Stimulated activated memory B cell treated with anti-CD40 and anti-IgM and Interleukin-4, amounts not matched to agents 10 μg/mL and 1 μg/mL and 100 μg/mL, for 72 hours (primary cell): ENCODE data around the gene EBF3.

Experiments
- ATAC-seq: fragments of 150-1000 bp; cut with Tn5 transposase; 2 replicates; pipeline ENCODE4 v1.10.0; 2021
- H3K27ac Mint-ChIP-seq: one replicate; pipeline ENCODE4 v1.8.0; 2022; ENCODE audit warnings: mild to moderate bottlenecking, mixed read lengths
- H3K27me3 Mint-ChIP-seq: one replicate; pipeline ENCODE4 v1.8.0; 2022; ENCODE audit warnings: mixed read lengths
- H3K36me3 Mint-ChIP-seq: one replicate; pipeline ENCODE4 v1.8.0; 2022; ENCODE audit warnings: mixed read lengths
- H3K4me1 Mint-ChIP-seq: one replicate; pipeline ENCODE4 v1.8.0; 2022; ENCODE audit warnings: mixed read lengths
- H3K4me3 Mint-ChIP-seq: one replicate; pipeline ENCODE4 v1.8.0; 2022; ENCODE audit warnings: mild to moderate bottlenecking, moderate library complexity, mixed read lengths
- H3K9me3 Mint-ChIP-seq: one replicate; pipeline ENCODE4 v1.8.0; 2022; ENCODE audit warnings: mixed read lengths

EBF3 gene

DNA sequence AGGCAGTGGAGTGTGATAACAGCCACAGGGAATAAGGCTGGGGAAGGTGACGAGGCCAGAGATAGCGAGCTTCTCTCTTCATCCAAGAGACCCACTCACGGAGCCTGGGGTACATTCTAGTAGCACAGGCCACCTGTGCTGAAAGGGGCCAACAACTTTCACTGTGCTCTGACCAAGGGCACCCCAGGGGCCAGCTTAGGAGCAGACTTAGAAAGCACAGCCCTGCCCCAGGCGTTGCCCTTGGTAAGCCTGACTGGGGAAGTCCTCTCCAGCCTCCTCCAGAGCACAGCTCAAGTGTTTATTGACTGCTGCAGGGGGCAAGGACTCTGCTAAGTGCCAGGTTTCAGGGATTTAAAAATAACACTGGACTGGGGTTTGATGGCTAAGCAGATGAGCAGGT lies 44.7 kb downstream of the EBF3 start:
- Mint-ChIP-seq H3K27me3 (no peaks in the 10 kb centered on the region), H3K9me3 (no peaks in the 10 kb centered on the region), H3K36me3 (no peaks in the 10 kb centered on the region), H3K27ac (no peak overlapping the region), H3K4me1 (no peaks in the 10 kb centered on the region), H3K4me3 (no peak overlapping the region)
- ATAC-seq, result no peak

DNA sequence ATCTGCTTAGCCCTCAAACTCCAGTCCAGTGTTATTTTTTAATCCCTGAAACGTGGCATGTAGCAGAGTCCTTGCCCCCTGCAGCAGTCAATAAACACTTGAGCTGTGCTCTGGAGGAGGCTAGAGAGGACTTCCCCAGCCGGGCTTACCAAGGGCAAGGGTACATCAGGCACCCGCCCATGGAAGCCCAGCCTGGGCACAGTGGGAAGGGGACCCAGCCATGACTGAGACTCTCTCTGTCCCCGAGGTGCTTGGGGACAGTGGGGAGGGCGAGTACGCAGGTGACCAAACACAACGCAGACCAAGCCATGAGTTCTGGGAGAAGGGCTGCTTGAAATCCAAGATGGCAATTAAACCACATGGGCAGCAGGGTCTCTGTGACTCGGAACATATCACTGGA lies 45.2 kb downstream of the EBF3 start:
- H3K4me1 Mint-ChIP-seq, result no peaks in the 10 kb centered on the region
- ATAC-seq, result no peak
- no peaks in the 10 kb centered on the region for H3K9me3 Mint-ChIP-seq
- no peaks in the 10 kb centered on the region for H3K27me3 Mint-ChIP-seq
- no peak overlapping the region for H3K4me3 Mint-ChIP-seq
- H3K27ac Mint-ChIP-seq, result no peak overlapping the region
- H3K36me3 Mint-ChIP-seq, result no peaks in the 10 kb centered on the region

DNA sequence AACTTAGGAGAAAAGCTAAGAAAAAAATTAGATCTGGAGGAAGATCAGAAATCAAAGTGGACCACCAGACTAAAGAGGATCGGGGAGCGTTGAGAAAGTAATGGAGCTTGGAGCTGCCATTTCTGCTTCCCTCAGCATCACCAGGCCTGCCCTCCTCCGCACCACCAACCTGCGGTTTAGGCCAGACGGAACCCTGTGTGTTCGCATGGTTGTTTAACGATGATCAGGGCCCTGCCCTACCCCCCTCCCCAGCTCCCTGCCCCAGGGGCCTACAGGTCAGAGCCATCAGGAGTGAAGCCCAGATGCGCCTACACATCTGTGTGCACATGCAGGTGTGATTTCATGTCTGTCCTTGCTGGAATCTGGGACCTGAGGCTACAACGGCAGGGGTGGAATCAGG lies 45.7 kb downstream of the EBF3 start:
- no peaks in the 10 kb centered on the region for H3K27me3 Mint-ChIP-seq
- H3K4me1 Mint-ChIP-seq, result no peaks in the 10 kb centered on the region
- no peaks in the 10 kb centered on the region for H3K36me3 Mint-ChIP-seq
- no peak for ATAC-seq
- H3K4me3 Mint-ChIP-seq, result no peak overlapping the region
- H3K27ac Mint-ChIP-seq, result no peak overlapping the region
- no peaks in the 10 kb centered on the region for H3K9me3 Mint-ChIP-seq

DNA sequence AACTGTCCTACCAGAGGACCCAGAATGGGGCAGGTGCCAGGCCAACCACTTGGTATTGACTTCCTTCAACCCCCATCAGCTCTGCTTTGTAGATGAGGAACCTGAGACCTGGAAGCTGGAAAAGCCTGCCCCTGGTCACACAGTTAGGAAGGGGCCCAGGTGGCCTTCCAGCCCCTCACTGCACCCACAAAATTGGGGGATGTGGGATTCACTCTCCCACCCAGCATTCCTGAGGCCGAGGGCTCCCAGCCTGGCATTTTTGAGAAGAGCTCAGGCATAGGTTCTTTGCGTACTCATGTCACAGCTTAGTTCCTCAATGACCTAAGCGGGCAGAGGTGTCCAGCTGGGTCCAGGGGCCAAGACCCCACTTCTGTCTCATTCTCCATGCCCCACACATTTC lies 46.1 kb downstream of the EBF3 start:
- H3K36me3 Mint-ChIP-seq, result no peaks in the 10 kb centered on the region
- no peak for ATAC-seq
- H3K4me1 Mint-ChIP-seq, result no peaks in the 10 kb centered on the region

DNA sequence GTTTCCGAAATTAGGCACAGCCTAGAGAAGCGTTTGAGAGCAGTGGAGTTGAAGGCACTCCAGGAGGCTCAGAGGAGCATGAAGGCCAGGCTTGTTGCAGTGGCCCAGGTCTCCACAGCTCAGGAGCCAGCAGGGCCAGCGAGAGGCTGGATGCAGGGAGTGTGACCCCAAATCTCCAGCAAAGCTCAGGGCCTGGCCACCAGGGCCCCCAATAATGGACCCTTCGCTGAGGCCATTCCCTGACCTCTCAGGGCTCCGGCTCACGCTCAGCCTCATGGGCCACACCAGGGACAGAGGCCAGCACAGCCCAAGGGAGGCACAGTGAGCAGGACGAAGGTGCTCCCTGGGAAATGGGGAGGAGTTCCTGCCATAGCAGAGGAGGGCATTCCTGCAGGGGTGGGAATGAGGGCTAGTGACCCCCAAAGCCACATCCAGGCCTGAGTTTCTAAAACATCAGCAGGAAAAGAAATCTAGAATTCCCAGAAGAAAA lies 47.5 kb downstream of the EBF3 start:
- Mint-ChIP-seq H3K9me3 (no peaks in the 10 kb centered on the region), H3K36me3 (no peaks in the 10 kb centered on the region), H3K4me1 (no peaks in the 10 kb centered on the region), H3K4me3 (no peak overlapping the region), H3K27me3 (no peaks in the 10 kb centered on the region), H3K27ac (no peak overlapping the region)
- ATAC-seq, result no peak

More for the DNA sequence above, 46.1 kb downstream of the EBF3 start:
- H3K9me3 Mint-ChIP-seq, result no peaks in the 10 kb centered on the region
- H3K4me3 Mint-ChIP-seq, result no peak overlapping the region
- H3K27me3 Mint-ChIP-seq, result no peaks in the 10 kb centered on the region
- H3K27ac Mint-ChIP-seq, result no peak overlapping the region

DNA sequence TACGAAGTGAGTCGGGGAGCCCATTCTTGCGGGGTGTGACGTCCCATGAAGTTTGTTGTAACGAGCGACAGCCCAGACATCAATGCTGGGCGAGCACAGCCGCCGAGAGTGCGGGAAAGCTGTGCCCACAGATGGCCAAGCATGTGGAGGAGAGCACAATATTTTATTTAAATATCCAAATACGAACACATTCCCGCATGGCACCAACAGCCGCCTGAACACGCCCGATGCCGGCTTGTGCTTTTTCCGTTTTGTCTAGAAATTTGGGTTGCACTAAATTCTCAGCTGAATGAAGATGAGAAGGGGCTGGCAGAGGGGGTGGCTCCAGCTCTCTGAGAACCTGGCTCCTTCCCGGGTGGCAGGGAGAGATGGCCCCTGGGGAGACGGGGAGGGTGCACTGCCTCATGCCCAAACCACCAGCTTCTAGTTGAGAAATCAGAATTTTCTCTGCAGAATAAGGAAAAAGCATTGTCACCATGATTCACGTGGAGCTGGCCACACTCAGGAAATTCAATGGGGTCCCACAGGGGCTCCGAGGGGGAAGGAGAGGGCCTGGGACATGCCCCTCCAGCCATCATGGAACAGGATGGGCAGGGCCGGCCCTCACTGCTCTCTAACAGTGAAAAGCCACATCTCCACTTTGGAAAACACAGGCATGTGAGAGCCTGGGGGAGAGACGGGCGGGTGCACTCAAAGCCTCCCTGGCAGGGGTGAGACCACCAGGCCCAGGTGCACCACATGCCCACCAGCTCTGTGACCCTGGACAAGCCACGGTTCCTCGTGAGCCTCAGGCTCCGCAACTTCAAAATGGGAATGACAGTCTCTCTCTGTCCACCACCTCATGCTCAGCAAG lies 48.3 kb downstream of the EBF3 start:
- no peak for ATAC-seq
- Mint-ChIP-seq H3K4me3 (no peak overlapping the region), H3K36me3 (no peaks in the 10 kb centered on the region), H3K27ac (no peak overlapping the region), H3K4me1 (no peaks in the 10 kb centered on the region), H3K9me3 (no peaks in the 10 kb centered on the region), H3K27me3 (peaks cover 5% of the 10 kb centered on the region)

DNA sequence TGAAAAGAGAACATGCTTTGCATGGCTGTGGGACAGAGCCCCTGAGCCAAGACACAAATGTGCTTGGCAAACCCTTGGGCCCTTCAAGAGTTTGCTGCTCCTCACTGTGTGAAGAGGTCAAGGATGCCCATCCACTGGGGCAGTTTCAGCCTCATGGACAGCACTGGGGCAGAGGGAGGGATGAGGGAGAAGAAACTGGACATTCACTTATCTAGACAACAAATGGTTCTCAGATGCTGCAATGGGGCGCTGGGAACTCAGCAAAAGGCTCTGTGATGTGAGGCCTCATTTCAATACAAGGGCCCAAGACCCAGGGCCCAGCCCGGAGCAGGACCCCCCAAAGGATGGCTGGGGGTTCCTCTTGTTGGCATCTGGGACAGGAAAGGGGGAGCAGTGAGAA lies 49.1 kb downstream of the EBF3 start:
- Mint-ChIP-seq H3K27ac (no peak overlapping the region), H3K4me3 (no peak overlapping the region), H3K4me1 (no peaks in the 10 kb centered on the region), H3K36me3 (no peaks in the 10 kb centered on the region), H3K27me3 (peaks cover 13% of the 10 kb centered on the region), H3K9me3 (no peaks in the 10 kb centered on the region)
- ATAC-seq, result no peak

DNA sequence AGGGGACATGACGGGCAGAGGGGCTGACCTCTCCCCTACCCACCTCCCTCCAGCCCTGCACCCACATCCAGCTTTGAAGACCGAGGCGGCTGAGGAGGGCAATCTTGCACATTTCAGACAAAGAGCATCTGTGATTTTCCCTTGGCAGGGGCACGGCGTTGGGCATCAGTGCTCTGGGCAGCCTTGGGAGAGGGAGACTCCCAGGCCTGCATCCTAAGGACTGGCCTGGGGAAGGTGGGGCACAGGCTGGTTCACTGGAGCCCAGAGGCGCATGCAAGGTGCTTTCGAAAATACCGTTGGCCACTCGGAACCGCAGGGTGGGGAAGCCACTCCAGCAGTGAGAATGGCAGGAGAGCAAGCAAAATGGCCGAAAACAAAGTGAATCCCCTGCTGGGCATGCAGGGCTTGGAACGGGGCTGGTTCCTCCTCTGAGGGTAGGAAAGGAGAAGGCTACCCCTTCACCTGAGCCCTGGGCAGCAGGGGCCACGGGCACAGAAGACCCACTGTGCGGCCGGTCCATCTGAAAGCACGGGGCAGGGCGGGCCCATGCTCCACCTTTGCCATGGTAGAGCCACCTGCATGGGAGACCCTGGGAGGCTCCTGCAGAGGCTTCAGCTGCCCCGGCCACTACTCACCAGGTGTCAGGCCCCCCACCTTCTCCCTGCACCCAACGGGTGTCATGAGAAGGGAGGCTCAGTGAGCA lies 49.8 kb downstream of the EBF3 start:
- Mint-ChIP-seq H3K9me3 (no peaks in the 10 kb centered on the region), H3K4me3 (no peak overlapping the region), H3K36me3 (no peaks in the 10 kb centered on the region), H3K27me3 (peaks cover 19% of the 10 kb centered on the region), H3K27ac (no peak overlapping the region), H3K4me1 (no peaks in the 10 kb centered on the region)
- no peak for ATAC-seq

DNA sequence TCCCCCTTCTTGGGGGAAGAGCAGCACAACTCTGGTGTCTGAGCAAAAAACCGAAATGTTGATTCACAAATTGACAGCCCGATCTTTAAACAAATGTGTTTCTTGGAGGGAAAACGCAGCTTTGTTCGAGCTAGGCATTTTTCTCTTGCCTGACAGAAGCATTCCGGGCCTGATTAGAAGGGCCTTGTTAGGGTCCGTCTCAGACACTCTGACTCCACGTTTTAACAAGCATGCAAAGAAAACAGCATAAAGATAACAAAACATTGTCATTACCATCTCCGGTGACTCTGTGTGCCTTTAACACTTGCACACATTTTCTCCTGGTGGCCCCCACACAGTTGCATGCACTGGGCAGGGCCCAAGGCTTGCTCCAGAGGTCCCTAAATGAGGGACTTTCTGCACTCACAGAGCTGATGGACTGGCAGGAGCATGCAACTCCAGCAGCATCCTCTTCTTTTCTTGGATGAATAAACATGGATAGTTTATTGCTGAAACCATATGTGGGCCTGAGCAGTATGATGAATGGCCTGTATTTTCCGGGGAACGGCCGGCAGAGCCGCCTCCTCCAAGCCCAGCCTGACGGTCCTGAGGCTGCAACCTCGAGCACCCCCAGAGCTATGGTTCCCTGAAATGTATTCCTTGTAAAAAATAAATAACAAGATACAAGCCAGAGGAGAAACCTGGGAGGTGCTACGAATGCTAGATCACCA lies 50.9 kb downstream of the EBF3 start:
- Mint-ChIP-seq H3K36me3 (no peaks in the 10 kb centered on the region), H3K27me3 (peaks cover 20% of the 10 kb centered on the region), H3K4me3 (no peak overlapping the region), H3K9me3 (no peaks in the 10 kb centered on the region), H3K4me1 (no peaks in the 10 kb centered on the region), H3K27ac (no peak overlapping the region)
- ATAC-seq, result no peak

DNA sequence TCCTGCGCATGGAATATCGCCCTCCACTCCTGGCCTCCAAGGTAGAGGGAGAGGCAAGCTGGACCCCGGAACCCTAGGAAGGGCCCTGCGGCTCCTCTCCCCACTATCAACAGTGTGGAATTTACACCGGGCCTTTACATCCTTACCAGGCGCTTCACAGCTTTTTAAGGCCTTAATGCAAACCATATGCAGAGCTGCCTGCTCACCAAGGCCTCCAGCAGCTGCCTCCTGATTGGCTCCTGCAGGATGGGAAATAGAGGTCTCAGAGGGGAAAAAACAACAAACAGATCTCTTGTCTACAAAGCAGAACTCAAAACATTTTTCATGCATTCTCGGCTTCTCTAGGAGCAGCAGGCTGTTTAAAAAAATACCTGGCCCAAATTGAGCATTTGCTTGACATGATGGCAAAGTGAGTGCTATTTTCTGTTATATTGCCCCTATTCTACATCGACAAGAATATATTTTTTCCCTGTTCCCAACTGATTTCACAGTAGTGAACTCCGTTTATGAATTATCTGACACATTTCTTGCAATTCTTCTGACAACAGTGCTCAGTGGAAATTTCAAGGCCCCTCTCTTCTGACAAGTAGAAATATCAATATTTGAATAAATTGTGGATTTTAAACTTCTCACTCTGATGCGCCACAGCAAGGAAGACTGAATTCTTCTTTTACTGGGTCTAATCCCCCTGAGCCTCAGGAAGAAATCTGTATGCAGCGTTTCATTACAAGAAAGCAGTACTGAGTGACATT lies 51.7 kb downstream of the EBF3 start:
- ATAC-seq, result no peak
- Mint-ChIP-seq H3K4me3 (no peak overlapping the region), H3K4me1 (no peaks in the 10 kb centered on the region), H3K27ac (no peak overlapping the region), H3K9me3 (no peaks in the 10 kb centered on the region), H3K27me3 (peaks cover 20% of the 10 kb centered on the region), H3K36me3 (no peaks in the 10 kb centered on the region)

DNA sequence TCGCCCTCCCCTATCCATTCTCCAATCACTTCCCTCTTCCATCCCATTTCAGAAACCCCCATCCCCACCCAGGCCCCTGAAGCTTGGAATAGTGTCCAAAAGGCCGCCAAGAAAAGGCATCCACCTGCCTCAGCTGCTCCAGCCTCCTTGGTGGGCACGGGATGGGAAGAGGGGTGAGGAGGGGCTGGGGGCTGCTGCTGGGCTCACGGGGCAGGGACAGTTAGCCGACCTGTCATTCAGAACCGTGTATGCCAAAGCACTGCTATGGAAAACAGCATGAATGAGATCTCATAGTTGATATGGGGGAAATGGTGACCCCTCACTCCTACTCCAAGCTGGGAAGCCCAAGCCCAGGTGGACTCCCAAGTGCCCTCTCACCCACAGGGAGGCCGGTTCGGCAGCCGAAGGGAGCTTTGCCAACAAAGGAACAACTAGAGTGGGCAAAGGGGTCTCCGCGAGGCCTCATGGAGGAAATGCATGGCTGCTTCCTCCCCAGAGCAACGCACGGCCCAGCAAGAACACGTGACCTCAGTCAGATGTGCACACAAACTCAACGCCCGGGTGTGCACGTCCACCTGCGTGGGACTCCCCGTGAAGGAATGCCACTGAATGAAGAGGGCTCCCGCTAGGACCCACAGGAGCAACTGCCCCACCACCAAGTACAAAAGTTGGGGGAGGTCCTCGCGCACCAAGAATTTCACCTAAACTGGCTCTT lies 52.5 kb downstream of the EBF3 start:
- Mint-ChIP-seq H3K36me3 (no peaks in the 10 kb centered on the region), H3K9me3 (no peaks in the 10 kb centered on the region), H3K4me3 (no peak overlapping the region), H3K27me3 (peaks cover 20% of the 10 kb centered on the region), H3K4me1 (no peaks in the 10 kb centered on the region), H3K27ac (no peak overlapping the region)
- no peak for ATAC-seq

DNA sequence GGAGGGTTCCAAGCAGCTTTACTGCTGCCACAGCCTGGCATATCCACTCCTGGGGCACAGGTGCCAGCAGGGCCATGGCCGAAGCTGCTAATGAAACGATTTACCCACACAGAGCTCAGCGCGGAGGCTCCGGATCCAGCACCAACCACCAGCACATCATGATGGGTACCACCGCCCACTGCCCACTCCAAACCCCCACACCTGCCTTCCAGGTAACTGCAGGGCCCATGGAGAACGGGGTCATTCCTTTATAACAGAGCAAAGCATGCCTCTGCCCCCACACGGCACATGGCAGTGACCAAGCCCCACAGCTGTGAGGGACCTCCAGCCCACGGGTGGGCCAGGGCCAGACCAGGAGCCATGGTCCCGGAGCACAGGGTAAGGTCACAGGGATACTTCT lies 53.2 kb downstream of the EBF3 start:
- Mint-ChIP-seq H3K36me3 (no peaks in the 10 kb centered on the region), H3K4me1 (no peaks in the 10 kb centered on the region), H3K4me3 (no peak overlapping the region), H3K9me3 (no peaks in the 10 kb centered on the region), H3K27me3 (peaks cover 20% of the 10 kb centered on the region), H3K27ac (no peak overlapping the region)
- no peak for ATAC-seq

DNA sequence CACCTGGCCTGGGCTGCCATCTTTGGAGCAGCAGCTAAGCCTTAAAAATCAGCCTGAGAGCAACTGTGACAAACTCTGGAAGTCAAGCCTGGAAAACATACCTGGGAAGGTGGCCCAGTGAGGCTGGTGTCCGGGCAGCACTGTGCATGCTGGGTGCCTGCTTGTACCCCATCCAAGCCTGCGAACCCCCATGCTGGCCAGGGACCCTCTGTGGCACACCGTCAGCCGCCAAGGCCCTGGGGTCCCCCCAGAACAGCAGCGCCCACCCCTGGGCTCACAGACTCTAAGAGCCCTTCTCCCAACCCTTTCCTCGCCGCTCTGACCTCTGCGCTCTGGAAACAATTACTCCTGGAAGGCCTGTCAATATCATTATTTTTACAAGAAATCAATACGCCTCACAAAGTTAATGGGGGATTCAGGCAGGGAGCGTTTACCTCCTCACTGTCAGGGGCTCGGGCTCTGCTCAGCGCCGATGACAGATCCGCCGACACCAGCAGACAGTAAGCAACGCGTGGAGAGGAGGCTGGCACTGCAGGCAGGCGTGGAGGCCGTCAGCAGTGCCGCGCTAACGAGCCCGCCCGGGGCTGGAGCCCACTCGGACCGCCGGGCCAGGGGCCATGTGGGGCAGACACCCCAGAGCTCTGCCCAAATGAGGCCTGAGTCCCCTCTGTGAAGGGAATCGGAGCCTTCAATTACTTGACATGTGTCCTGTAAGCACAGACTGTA lies 54.4 kb downstream of the EBF3 start:
- H3K4me1 Mint-ChIP-seq, result no peaks in the 10 kb centered on the region
- H3K27ac Mint-ChIP-seq, result no peak overlapping the region
- H3K36me3 Mint-ChIP-seq, result no peaks in the 10 kb centered on the region
- H3K27me3 Mint-ChIP-seq, result peaks cover 20% of the 10 kb centered on the region
- no peaks in the 10 kb centered on the region for H3K9me3 Mint-ChIP-seq
- ATAC-seq, result no peak
- no peak overlapping the region for H3K4me3 Mint-ChIP-seq

DNA sequence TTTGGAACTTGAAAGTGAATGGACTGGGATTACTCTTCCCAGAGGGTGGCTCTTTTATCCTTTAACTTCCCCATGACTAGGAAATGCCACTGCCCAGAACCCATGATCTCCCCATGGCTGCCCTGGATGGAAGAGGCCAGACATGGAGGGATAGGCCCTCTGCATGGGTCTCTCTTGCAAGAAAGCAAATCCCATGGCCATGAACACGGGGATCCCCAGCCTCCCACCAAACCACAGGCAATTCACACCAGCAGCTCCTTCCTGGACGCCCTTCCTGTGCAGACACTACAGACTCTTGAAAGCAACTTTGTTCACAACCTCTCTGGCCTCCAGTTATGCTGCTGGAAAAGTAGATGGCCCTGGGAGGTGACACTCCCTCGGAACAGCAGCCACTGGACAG lies 55.0 kb downstream of the EBF3 start:
- Mint-ChIP-seq H3K27ac (no peak overlapping the region), H3K4me1 (no peaks in the 10 kb centered on the region), H3K4me3 (no peak overlapping the region), H3K27me3 (peaks cover 20% of the 10 kb centered on the region), H3K9me3 (peaks cover 4% of the 10 kb centered on the region), H3K36me3 (no peaks in the 10 kb centered on the region)
- ATAC-seq, result no peak
